Measurements from ENCODE around the gene L3MBTL2. TPM values are rescaled to one million over a fixed set of nuclear protein-coding genes. Genes with fewer than 3 reads are reported as not detected.

The L3MBTL2 gene
- polyA plus RNA-seq, 3 donors: 13.6 to 15.2 (median 14.0) TPM

DNA sequence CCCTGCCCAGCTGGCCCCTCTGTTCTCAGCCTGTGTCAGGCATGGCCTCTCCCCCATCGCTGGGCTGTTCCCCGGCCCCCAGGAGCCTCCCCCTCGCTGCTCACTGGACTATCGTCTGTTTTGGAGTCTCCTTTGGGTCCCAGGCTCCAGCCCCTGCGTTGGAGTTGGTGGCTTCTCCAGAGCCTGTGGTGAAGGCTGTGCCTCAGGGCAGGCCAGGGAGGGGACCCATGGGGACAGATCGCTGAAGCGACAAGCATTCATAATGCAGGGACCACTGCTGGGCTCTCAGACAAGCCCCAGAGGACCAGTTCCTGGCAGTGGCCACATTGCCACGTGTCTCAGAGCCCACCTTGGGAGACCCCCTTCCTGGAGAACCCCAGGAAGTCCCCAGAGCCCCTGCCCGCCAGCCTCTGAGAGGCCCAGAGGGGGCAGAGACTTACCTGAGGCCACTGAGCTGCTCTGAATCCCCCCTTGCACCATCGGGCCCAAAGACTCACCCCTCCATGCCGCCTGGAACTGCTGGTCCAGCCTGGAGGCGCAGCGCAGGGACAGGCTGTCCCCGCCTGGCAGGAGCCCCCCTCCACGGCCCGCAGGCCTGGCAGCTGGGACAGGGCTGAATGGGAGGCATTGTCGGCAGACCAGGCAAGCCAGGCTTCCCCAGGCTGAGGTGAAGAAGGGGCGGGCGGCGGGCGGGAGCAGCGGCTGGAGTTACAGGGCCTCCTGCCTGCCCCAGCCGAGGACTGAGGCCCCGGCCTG is 35.4 kb downstream of the L3MBTL2 start, which contains the start of gene CHADL:
Gene CHADL (minus strand): TSS at position 555 of the 756 bp plus-strand sequence. CDS start 50 bp downstream, at position 505.
- H3K4me3 Mint-ChIP-seq: no peak within 1 kb of the TSS
- Histone ChIP-seq H3K9me3 (replicated peaks in 1 of 2; ENCODE audit: control insufficient read depth in 1 of 2, insufficient read depth in 1 of 2, low read length in 2 of 2) (no peaks in the 10 kb centered on the region), H3K27me3 (ENCODE audit: control insufficient read depth in 2 of 2, insufficient read depth in 2 of 2, low read length in 2 of 2) (no peaks in the 10 kb centered on the region), H3K4me2 (replicated peaks; ENCODE audit: extremely low read depth, low read length, poor library complexity, severe bottlenecking) (no peak within 1 kb of the TSS), H3K4me3 (replicated peaks in 1 of 3; ENCODE audit: low read depth in 2 of 3, low read length in 3 of 3) (no peak within 1 kb of the TSS), H3K9ac (ENCODE audit: insufficient read depth, low read length, poor library complexity, severe bottlenecking) (no peak within 1 kb of the TSS), H3K79me2 (ENCODE audit: insufficient read depth, low read length) (no peaks in the 10 kb centered on the region), H3K27ac (ENCODE audit: low read depth in 1 of 2, low read length in 2 of 2) (no peak within 1 kb of the TSS), H4K20me1 (ENCODE audit: insufficient read depth, low read length) (no peaks in the 10 kb centered on the region), H2AFZ (ENCODE audit: insufficient read depth, low read depth, low read length, poor library complexity, severe bottlenecking) (no peak within 1 kb of the TSS), H3K36me3 (replicated peaks in 1 of 2; ENCODE audit: control insufficient read depth in 1 of 2, insufficient read depth in 2 of 2, low read length in 2 of 2) (peaks cover 7 to 20% of the 10 kb centered on the region in 2 donors), H3K4me1 (ENCODE audit: control insufficient read depth in 1 of 2, insufficient read depth in 2 of 2, low read length in 2 of 2) (peaks cover 6 to 14% of the 10 kb centered on the region in 2 donors)
- DNase-seq: no peak
- H3K4me1 Mint-ChIP-seq: peaks cover 3% of the 10 kb centered on the region
- peaks cover 0 to 10% (median 6%) of the 10 kb centered on the region in 3 donors for H3K27me3 Mint-ChIP-seq (ENCODE audit: low read depth in 3 of 3)
- WGBS (ENCODE audit: insufficient coverage): 84% methylated on average over 22 of the region's 24 CpGs
- peaks cover 0 to 3% (median 0%) of the 10 kb centered on the region in 7 donors for H3K9me3 Mint-ChIP-seq
- H3K36me3 Mint-ChIP-seq: peaks cover 10 to 25% of the 10 kb centered on the region in 2 donors
- intact Hi-C loops (cut with micrococcal nuclease): no loop called here
- H3K27ac Mint-ChIP-seq: peak within 1 kb of the TSS in 2 of 7 donors; percentile 40 to 68
- TF ChIP-seq, protein P1, sequence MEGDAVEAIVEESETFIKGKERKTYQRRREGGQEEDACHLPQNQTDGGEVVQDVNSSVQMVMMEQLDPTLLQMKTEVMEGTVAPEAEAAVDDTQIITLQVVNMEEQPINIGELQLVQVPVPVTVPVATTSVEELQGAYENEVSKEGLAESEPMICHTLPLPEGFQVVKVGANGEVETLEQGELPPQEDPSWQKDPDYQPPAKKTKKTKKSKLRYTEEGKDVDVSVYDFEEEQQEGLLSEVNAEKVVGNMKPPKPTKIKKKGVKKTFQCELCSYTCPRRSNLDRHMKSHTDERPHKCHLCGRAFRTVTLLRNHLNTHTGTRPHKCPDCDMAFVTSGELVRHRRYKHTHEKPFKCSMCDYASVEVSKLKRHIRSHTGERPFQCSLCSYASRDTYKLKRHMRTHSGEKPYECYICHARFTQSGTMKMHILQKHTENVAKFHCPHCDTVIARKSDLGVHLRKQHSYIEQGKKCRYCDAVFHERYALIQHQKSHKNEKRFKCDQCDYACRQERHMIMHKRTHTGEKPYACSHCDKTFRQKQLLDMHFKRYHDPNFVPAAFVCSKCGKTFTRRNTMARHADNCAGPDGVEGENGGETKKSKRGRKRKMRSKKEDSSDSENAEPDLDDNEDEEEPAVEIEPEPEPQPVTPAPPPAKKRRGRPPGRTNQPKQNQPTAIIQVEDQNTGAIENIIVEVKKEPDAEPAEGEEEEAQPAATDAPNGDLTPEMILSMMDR (IDR thresholded peaks at IDR 0.05): no peak

DNA sequence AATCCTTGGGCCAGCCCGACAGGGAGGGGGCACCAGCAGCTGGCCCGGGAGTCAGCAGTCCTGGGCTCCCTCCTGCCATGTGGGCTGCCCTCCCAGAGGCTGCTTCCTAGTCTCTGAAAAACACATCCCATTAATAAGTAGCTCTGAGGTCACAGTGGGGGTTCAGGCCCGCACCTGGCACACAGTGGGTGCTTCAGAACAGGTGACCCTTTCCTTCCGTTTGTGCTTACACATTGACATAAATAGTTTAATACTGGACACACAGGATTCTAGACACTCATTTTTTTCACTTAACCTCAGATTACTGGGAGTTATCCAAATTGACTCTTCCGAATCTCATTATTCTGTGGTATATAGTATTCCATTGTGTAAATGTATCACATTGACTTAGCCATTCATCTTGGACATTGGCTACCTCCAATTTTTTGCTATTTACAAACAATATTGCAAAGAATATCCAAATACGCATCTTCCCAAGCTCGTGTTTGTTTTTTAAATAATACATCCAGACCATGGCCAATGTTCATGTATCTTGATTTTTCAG is 36.1 kb downstream of the L3MBTL2 start:
- H3K36me3 ChIP-seq (replicated peaks in 1 of 2; ENCODE audit: control insufficient read depth in 1 of 2, insufficient read depth in 2 of 2, low read length in 2 of 2): peaks cover 14 to 27% of the 10 kb centered on the region in 2 donors
- no peak overlapping the region for H3K4me3 Mint-ChIP-seq

More for the DNA sequence above, 36.1 kb downstream of the L3MBTL2 start:
- H3K4me1 Mint-ChIP-seq: peaks cover 3% of the 10 kb centered on the region
- H3K9me3 ChIP-seq (replicated peaks in 1 of 2; ENCODE audit: control insufficient read depth in 1 of 2, insufficient read depth in 1 of 2, low read length in 2 of 2): no peaks in the 10 kb centered on the region
- no peak overlapping the region for H3K4me3 ChIP-seq (replicated peaks in 1 of 3; ENCODE audit: low read depth in 2 of 3, low read length in 3 of 3)
- H3K4me2 ChIP-seq (replicated peaks; ENCODE audit: extremely low read depth, low read length, poor library complexity, severe bottlenecking): no peak overlapping the region
- TF ChIP-seq, protein P1 (IDR thresholded peaks at IDR 0.05): no peak
- peaks cover 6 to 14% of the 10 kb centered on the region in 2 donors for H3K4me1 ChIP-seq (ENCODE audit: control insufficient read depth in 1 of 2, insufficient read depth in 2 of 2, low read length in 2 of 2)
- no peak overlapping the region for H3K27ac Mint-ChIP-seq
- H2AFZ ChIP-seq (ENCODE audit: insufficient read depth, low read depth, low read length, poor library complexity, severe bottlenecking): no peak overlapping the region
- H3K27me3 ChIP-seq (ENCODE audit: control insufficient read depth in 2 of 2, insufficient read depth in 2 of 2, low read length in 2 of 2): no peaks in the 10 kb centered on the region
- 100% methylated on average over 3 of the region's 7 CpGs for WGBS (ENCODE audit: insufficient coverage)
- peaks cover 16 to 31% of the 10 kb centered on the region in 2 donors for H3K36me3 Mint-ChIP-seq
- H3K27me3 Mint-ChIP-seq (ENCODE audit: low read depth in 3 of 3): peaks cover 0 to 10% (median 6%) of the 10 kb centered on the region in 3 donors
- H3K79me2 ChIP-seq (ENCODE audit: insufficient read depth, low read length): no peaks in the 10 kb centered on the region
- no peaks in the 10 kb centered on the region for H4K20me1 ChIP-seq (ENCODE audit: insufficient read depth, low read length)
- no peak for DNase-seq
- intact Hi-C loops (cut with micrococcal nuclease): no loop called here
- H3K27ac ChIP-seq (ENCODE audit: low read depth in 1 of 2, low read length in 2 of 2): no peak overlapping the region
- H3K9ac ChIP-seq (ENCODE audit: insufficient read depth, low read length, poor library complexity, severe bottlenecking): no peak overlapping the region
- peaks cover 0 to 3% (median 0%) of the 10 kb centered on the region in 7 donors for H3K9me3 Mint-ChIP-seq

Data from CD14-positive monocyte (primary cell).